Ascending aorta (tissue), 2 donors: Measurements from ENCODE around the gene CFAP251. TPM values are rescaled to one million over a fixed set of nuclear protein-coding genes. Genes with fewer than 3 reads are reported as not detected.
"Not testable (repeated sequence)": the region's sequence is repeated elsewhere in the genome, so short reads cannot be mapped to it uniquely, and the experiment has no call there.

Experiments
- DNase-seq, 2 donors: peaks; one replicate each; pipeline ENCODE4 v3.0.0-alpha.2; 2019; ENCODE audit warnings: low spot score in 2 of 2
- H3K27ac ChIP-seq, 2 donors: fragments of 200-600 bp; sonication (generic); one replicate each; pipeline ENCODE4 v1.5.1; 2016 to 2017; ENCODE audit warnings: mild to moderate bottlenecking in 1 of 2
- H3K27me3 ChIP-seq: fragments of 200-600 bp; sonication (generic); one replicate; pipeline ENCODE4 v1.5.1; 2017
- H3K36me3 ChIP-seq, 2 donors: fragments of 200-600 bp; sonication (generic); one replicate each; pipeline ENCODE4 v1.5.1; 2016
- H3K4me1 ChIP-seq, 2 donors: fragments of 200-600 bp; sonication (generic); one replicate each; pipeline ENCODE4 v1.5.1; 2016 to 2017; ENCODE audit warnings: mild to moderate bottlenecking in 1 of 2
- H3K4me3 ChIP-seq, 2 donors: fragments of 200-600 bp; sonication (generic); one replicate each; pipeline ENCODE4 v1.5.1; 2016 to 2017; ENCODE audit warnings: mild to moderate bottlenecking in 1 of 2
- H3K9me3 ChIP-seq, 2 donors: fragments of 200-600 bp; sonication (generic); one replicate each; pipeline ENCODE4 v1.5.1; 2016
- CTCF ChIP-seq, 3 experiments: fragments of 200-600 bp in 2 of 3; fragments of 450-650 bp in 1 of 3; sonication (generic) in 2 of 3; IDR thresholded peaks; one replicate each; pipeline ENCODE4 v1.5.1; 2016 to 2019; ENCODE audit warnings: antibody characterized with exemption in 3 of 3, mild to moderate bottlenecking in 1 of 3, moderate library complexity in 1 of 3
- intact Hi-C: fragments of 100-400 bp; cut with DNase I; formaldehyde crosslinking; loops from one replicate; pipeline ENCODE4 v1.15.1; 2023
- total RNA-seq: library from RNA; depleted of rRNA; stranded (reverse); fragments of >200 nt; gene quantifications from one replicate; pipeline ENCODE4 v1.1.0, GENCODE V29; 2016

Gene CFAP251
- total RNA-seq, 1 donor from 2014 or later: 0.75 TPM

GRCh38 chr12:121889274-121889624 is 29.1 kb upstream of the CFAP251 start:
- peak overlapping the region; percentile 74 to 79 for H3K4me3 ChIP-seq
- no peak for DNase-seq
- intact Hi-C loops: loop anchor here (1.0 to 5.0 kb wide), 4 partner anchors 76 to 352 kb away; no protein-coding TSS in a partner anchor

GRCh38 chr12:121889661-121890060 is 28.7 kb upstream of the CFAP251 start:
- not testable (repeated sequence) for DNase-seq, H3K9me3 ChIP-seq, H3K36me3 ChIP-seq, H3K27ac ChIP-seq, H3K27me3 ChIP-seq
- Histone ChIP-seq H3K4me3 (peak overlapping the region; percentile 74 to 79), H3K4me1 (peaks cover 5 to 27% of the 10 kb centered on the region in 2 donors)
- intact Hi-C loops: loop anchor here (1.0 to 5.0 kb wide), 4 partner anchors 77 to 352 kb away; no protein-coding TSS in a partner anchor

More at GRCh38 chr12:121889274-121889624, 29.1 kb upstream of the CFAP251 start:
- peak overlapping the region; percentile 94 to 97 for H3K27ac ChIP-seq
- peaks cover 5 to 26% of the 10 kb centered on the region in 2 donors for H3K4me1 ChIP-seq
- TF ChIP-seq CTCF (IDR thresholded peaks at IDR 0.05): no peak
- H3K36me3 ChIP-seq: no peaks in the 10 kb centered on the region
- H3K9me3 ChIP-seq: no peaks in the 10 kb centered on the region
- H3K27me3 ChIP-seq: no peaks in the 10 kb centered on the region

DNA sequence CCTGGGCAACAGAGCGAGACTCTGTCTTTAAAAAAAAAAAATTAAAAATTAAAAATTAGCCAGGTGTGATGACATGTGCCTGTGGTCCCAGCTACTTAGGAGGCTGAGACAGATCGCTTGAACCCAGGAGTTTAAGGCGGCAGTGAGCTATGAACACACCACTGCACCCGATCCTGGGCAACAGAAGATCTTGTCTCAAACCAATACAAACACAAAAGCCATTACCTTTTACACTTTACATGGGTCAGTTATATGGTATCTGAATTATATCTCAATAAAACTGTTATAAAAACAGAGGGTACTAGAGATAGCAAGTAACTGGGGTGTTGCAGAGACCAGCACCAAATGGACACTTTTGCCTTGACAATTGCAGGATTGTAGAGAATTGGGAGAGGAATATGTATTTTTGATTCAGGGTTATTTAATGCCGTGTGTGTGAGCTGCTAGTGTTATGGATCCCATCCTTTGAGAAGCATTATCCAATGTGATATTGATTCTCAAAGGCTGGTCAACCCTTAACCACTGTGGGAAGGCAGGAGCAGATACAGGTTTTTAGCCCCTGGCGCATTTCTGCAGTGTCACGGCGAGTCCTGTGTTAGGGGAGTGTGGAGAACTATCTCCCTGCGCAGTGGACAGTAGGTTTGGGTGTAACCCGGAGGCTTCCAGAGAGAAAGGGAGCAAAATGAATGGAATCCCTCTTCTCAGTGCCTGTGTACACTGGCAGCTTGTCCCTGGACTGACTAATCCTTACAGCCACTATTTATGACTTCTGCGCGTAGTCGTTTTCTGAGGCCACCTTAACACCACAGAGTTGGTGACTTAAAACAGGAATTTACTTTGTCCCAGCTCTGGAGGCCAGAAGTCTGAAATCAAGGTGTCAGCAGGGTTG is 25.5 kb upstream of the CFAP251 start:
- Histone ChIP-seq H3K27me3 (no peaks in the 10 kb centered on the region), H3K9me3 (no peaks in the 10 kb centered on the region), H3K4me1 (peaks cover 5 to 25% of the 10 kb centered on the region in 2 donors), H3K27ac (no peak overlapping the region), H3K36me3 (peaks cover 24 to 28% of the 10 kb centered on the region in 2 donors), H3K4me3 (no peak overlapping the region)
- intact Hi-C loops: no loop called here
- DNase-seq: no peak
- no peak for TF ChIP-seq CTCF (IDR thresholded peaks at IDR 0.05)

GRCh38 chr12:121893961-121894460 is 24.4 kb upstream of the CFAP251 start:
- TF ChIP-seq CTCF (IDR thresholded peaks at IDR 0.05): no peak
- peaks cover 5 to 22% of the 10 kb centered on the region in 2 donors for H3K4me1 ChIP-seq
- H3K9me3 ChIP-seq: no peaks in the 10 kb centered on the region
- H3K27me3 ChIP-seq: no peaks in the 10 kb centered on the region
- H3K4me3 ChIP-seq: no peak overlapping the region
- no peak overlapping the region for H3K27ac ChIP-seq
- intact Hi-C loops: no loop called here
- no peak for DNase-seq
- peaks cover 33 to 34% of the 10 kb centered on the region in 2 donors for H3K36me3 ChIP-seq

- intact Hi-C loops: no loop called here
- peak overlapping the region in 1 of 2 donors; percentile 29 for H3K27ac ChIP-seq
- no peaks in the 10 kb centered on the region for H3K27me3 ChIP-seq
- H3K9me3 ChIP-seq: no peaks in the 10 kb centered on the region
- DNase-seq: no peak
- peaks cover 39 to 40% of the 10 kb centered on the region in 2 donors for H3K36me3 ChIP-seq
- peak in 1 of 3 experiments; percentile 13 for TF ChIP-seq CTCF (IDR thresholded peaks at IDR 0.05)
- no peak overlapping the region for H3K4me3 ChIP-seq
- H3K4me1 ChIP-seq: peaks cover 4 to 18% of the 10 kb centered on the region in 2 donors
These were observed 23.8 kb upstream of the CFAP251 start for GRCh38 chr12:121894633-121895032.

DNA sequence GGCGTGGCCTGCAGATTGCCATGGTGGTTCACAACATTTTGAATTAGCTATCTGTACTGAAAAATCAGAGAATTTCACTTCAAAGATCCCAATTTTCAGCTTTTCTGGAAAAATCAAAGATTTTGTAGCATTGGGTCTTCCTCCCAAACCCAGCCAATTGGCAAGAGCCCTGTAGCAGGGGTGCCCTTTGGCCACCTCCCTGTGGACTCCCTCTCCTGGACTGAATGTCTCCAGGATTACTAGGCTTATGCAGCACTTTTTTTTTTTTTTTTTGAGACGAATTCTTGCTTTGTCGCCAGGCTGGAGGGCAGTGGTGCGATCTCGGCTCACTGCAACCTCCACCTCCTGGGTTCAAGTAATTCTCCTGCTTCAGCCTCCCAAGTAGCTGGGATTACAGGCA is 20.1 kb upstream of the CFAP251 start:
- Histone ChIP-seq H3K36me3 (peaks cover 73 to 75% of the 10 kb centered on the region in 2 donors), H3K4me3 (no peak overlapping the region)
- intact Hi-C loops: no loop called here

More for the DNA sequence above, 20.1 kb upstream of the CFAP251 start:
- TF ChIP-seq CTCF (IDR thresholded peaks at IDR 0.05): no peak
- DNase-seq: no peak
- Histone ChIP-seq H3K9me3 (no peaks in the 10 kb centered on the region), H3K4me1 (peaks cover 0 to 6% of the 10 kb centered on the region in 2 donors), H3K27ac (no peak overlapping the region), H3K27me3 (no peaks in the 10 kb centered on the region)
